Measurements from ENCODE around the gene EPB41L4B.

EPB41L4B gene

DNA sequence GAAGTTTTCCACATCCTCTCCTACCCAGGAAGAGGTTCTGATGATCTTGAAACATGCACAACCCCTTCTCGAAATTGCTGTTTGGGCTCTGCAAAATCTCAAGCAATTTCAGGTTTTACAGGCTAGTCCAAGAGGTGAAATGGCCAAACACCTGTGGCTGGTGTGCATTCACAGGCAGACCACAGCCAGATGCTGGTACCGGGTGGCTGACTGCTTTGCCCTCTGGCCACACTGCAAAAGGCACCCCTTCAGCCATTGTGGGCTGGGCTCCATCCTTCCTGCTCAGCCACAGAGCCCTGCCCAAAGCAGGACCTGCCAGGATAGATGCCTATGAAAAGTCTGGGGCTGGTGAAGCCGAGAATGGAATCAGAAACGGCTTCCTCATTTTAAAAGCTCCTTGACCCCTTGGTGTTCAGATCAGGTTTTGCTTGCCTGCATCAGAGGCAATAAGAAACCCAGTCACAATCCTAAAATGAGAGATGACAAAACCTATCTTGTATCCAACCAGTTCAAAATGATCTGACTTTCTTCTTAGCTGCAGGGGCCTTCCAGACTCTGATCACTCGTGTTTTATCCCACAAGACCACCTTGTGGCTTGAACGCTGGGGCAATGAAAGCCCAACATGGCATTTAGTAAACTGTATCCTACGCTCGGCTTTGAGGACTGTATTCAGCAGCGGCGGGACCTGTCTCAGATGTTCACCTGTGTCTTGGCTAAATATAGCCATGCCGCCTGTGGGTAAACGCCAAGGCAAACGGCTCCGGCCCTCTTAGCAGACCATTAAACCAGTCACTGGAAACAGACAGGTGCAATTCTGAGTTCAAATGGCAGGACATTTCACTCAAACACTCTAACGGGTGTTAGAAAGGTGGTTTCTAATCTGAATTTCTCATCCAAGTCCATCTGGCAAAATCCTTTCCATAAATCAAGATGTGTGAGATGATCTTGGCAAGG is 49.6 kb downstream of the EPB41L4B start:
- no peak for FAIRE-seq
- DNase-seq (ENCODE audit: low spot score): no peak

DNA sequence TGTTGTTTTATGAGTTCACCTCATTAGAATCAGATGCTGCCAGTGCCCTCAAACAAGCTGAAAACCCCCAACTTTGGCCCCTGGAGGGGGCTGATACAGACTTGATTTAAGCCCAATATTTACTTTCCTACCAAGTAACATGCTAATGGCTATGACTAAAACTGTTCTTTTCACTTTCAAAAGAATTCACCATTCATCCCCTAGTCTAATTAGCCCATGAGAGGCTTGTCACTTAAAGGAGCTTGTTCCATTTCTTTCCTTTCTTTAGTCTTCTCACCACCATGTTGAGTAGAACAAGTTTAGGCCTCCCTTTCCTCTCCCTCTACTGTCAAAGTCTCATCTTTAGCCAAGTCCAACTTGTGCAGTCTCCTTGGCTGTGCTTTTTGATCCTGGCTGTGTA is 50.4 kb downstream of the EPB41L4B start:
- no peak for DNase-seq (ENCODE audit: low spot score)
- no peak for FAIRE-seq

DNA sequence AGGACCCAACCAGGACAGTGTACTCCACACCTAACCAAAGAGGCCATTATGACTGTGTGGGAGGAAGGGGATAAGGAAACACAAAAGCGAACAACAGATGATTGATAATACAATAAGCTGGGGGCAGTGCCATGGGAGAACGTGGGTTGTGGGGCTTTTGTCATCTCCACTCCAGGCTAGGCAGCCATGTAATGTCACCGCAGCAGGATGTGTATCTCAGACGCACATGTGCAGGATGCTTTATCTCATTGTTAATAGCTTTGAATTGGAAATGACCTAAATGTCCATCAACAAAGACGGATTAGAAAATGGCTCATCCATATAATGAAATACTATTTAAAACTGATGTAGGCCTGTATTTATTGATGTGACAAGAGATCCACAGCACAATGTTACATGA is 51.0 kb downstream of the EPB41L4B start:
- FAIRE-seq: no peak
- no peak for DNase-seq (ENCODE audit: low spot score)

DNA sequence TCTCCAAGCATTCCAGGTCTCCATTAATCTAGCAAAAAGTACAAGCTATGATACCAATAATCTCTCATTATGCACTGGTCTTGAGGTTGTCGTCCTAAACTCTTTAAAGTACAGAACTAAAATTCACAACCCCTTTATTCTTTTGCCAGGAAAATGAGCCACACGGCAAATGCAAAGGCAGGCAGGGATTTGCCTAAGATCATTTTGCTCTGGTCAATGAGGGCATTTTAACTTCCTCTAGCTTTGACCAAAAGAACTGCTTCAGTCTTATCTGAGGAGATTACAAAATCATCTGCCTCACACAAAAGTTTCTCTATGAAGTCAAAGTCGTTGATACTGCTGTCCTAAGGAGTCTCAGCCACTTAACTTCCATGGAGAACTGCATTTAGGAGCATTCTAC is 51.8 kb downstream of the EPB41L4B start:
- no peak for FAIRE-seq

DNA sequence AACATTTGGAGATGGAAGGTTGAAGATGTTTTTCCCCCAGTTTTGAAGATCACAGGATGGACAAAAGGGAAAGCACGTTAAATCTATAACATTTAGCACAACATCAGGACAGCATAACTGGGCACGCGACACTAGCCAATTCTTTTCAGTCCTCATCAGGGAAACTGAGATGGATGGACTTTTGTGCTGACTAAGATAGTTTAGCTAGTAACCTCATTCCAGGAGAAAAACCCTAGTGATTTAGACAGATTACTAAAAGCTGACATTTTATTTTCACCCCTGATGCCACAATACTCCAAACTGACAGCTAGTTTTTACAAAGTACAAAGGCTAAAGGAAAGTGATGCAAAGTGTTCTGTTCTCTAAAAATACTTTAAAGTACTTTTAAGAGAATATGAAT is 53.3 kb downstream of the EPB41L4B start:
- DNase-seq (ENCODE audit: low spot score) (no peak), FAIRE-seq (no peak)

More for the DNA sequence above, 51.8 kb downstream of the EPB41L4B start:
- no peak for DNase-seq (ENCODE audit: low spot score)

DNA sequence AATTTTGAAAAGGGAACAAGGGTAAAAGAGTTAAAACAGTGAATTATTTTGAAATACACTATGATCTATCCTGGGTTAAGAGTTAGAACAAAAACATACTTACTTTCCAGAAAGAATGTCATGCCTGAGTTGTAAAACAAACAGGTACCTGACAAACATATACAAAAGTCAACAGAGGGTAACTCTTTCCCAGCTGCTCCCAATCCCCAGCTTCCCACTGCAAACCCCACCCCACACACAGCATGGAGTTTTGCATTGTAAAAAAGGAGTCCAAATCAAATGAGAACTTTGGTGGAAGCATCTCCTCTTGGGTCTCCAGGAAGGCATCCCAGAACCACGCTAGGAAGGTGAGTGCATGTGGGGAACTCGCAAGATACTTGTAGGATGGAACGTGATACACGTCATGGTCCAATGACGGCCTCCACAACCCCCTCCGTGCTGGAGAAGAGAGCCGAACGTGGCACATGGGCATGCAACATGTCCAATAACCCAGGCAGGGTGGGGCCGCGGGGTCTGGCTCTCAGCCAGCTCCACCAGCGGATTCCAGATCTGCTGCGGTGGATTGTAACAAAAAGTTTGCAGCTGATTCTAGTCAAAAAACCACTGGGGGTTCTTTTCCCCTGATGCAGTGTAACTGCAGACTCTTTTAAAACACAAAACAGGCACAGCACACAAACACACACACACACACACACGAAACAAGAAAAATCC is 55.8 kb downstream of the EPB41L4B start:
- DNase-seq (ENCODE audit: low spot score) (no peak), FAIRE-seq (no peak)

DNA sequence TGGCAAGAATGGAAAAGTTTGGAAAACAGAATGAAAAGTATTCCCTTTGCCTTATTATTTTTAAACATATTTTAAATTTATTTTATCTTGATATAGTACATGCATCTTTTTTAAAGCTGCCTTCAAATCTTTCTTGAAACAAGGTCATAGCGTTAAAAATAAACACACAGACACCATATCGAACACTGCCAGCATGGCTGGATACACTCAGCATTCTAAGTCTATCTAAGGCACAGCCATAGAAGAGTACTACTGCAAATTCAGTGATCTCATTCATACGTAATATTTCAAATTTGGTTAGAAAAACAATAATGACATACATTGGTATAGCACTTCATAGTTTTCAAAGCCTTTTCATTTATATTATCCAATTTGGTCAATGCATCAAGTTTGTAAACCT is 57.5 kb downstream of the EPB41L4B start:
- FAIRE-seq (no peak), DNase-seq (ENCODE audit: low spot score) (no peak)

DNA sequence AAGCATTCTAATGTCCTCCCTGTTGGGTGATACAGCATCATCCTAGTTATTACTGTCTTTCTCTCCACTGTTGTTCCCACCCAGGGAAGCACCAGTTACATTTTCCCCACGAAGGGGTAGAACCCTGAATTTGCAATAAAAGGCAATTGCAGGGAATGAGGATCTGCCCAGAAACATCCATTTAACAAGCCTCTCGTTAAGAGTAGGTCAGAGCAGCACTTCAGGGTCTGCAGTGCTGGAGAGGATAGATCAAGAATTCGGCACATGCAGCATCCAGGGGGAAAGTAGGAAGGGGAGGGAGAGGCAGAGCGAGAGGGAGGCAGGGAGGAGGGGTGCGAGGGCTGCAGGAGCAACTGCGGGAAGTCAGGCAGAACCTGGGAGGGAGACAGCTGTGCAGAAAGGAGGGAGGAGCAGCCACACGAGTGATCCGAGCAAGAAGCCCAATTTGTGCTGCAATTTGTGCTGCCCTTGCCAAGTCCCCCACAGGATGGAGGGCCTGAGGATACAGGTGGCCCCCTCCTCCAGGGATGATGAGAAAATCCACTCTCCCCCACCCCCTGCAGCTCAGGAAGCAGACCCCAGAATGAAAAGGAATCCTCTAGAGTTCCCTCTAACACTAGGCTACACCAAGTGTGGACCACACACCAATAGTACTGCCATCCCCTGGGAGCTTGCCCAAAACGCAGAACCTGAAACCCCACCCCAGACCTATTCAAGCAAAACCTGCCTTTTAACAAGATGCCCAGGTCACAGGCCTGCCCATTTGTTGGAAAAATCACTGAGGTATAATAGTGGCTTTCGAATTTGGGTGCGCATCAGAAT is 62.2 kb downstream of the EPB41L4B start:
- DNase-seq (ENCODE audit: low spot score) (no peak), FAIRE-seq (no peak)

DNA sequence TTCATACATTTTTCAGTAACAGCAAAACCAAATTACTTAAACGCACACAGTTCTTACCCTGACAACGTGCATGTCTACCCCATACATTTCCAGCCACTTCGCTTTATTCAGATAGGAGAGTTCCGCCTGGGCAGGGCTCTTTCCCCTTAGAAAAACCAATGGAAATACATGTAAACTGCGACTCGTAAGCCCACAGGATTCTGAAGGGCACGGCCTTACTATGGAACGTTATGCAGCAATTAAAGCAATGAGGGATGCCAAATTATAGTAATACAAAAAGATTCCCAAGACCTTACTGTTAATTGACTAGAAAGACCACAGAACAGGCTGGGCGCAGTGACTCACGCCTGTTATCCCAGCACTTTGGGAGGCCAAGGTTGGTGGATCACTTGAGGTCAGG is 64.5 kb downstream of the EPB41L4B start:
- peak; percentile 49 for DNase-seq (ENCODE audit: low spot score)

DNA sequence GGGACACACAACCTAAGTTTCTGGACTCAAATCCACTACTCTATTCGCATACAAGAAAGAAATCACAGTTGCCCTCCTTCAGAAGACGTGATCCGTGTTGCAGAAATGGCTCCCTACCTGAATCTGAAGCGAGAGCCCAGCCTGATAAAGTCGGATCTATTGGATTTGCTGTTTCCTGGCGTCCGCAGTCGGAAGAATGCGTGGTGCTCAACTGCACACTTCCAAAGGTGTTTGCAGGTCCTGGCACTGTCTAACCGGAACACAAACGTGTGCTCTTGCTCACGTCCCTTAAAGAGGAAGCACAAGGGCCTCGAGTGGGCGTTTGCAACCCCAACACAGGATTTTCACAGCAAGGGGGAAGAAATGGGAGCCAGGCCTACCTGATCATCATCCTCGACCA is 65.5 kb downstream of the EPB41L4B start:
- FAIRE-seq: no peak
- DNase-seq (ENCODE audit: low spot score): no peak

More for the DNA sequence above, 64.5 kb downstream of the EPB41L4B start:
- FAIRE-seq: no peak

DNA sequence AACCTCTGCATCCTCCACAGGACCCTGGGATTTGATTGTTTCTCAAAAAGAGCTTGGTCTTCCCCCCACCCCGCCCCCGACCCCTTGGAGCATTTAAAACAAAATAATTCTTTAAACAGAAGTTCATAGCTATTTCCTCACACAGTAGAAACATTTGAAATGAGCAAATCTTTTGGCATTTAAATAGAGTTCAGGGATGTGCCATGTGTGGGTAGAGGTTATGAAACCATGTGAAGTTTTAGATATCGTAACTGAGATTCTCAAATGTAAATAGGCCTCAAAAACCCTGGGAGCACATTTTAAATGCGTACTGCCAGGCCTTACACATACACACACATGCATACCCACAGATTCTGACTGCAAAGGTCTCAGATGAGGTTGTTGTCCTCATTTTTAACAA is 66.5 kb downstream of the EPB41L4B start:
- FAIRE-seq (no peak), DNase-seq (ENCODE audit: low spot score) (no peak)

DNA sequence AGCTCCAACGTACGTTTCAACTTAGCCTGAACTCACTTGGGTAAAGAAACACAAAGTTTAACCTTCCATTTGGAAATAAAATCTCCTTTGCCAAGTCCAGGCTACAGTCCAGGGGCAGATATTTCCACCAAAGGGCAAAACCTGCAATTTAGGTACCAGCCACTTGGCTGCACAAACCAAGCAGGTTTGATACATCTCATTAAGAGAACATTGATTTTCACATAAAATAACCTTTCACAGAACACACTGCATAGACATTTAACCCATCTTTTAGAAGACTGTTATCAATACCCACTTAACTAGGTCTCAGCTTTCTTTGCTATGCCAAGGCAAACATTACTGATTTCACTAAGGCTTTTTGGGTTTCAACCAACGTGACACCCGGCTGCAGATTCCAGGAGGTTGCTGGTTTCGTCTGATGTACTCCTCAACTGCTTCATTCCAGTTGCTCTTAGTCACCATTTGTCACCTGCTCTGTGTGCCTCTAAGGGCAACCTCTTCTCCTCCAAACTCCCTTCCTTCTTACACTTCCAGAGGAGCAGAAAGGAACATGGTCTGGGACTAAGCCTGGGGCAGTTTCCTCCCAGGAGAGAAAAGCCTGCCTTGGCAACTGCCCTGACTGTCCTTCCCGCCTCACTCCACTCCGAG is 67.1 kb downstream of the EPB41L4B start:
- FAIRE-seq (no peak), DNase-seq (ENCODE audit: low spot score) (peak; percentile 61)

DNA sequence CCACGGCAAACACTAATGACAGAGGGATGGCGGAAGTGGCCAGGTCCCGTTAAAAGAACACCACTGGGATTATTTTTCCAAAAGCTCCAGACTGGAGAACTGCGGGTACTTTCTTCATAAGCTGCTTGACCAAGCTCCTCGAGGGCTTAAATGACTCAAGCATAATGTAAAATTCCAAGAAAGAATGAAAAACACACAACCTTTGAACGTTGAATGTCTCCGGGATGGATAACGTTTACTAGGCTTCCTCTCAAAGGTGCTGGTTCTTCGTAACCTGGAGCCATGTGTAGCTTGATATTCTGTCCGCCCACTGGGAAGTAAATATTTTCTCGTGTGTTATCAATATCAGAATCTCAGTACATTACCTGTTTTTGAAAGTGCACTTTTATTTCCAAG is 67.6 kb downstream of the EPB41L4B start:
- DNase-seq (ENCODE audit: low spot score) (no peak), FAIRE-seq (no peak)

DNA sequence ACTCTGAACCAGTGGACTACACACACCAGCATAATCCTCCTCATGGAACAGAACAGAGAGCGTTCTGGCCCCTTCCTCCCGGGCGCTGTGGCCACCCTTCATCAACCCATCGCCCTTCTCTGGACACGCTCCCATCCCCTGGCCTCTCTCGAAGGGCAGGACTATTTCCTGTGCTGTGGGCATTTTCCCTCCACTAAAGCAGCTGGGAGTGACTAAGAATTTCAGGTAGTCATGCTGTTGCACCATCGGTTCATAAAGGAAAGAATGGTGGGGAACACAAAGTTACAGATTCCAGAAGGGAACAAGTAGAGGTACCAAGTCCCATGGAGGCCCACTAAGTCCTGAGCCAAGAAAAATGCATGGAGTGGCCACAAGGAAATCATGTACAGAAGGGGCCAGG is 68.6 kb downstream of the EPB41L4B start:
- DNase-seq (ENCODE audit: low spot score): no peak
- FAIRE-seq: no peak

DNA sequence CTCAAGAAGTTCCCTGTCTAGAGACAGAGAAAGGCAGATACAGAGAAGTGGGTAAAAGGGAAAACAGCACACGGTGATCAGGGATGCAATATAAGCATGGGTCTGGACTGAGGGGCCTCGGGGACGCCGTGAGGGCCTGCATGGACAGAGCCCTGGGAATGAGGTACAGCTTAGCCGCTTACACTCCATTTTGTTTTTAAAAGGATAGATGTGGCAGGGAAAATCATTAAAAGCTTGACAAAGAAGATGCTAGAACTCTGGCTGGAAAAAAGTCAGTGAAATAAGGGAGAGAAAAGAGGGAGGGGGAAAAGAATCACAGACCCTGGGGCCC is 69.1 kb downstream of the EPB41L4B start:
- DNase-seq (ENCODE audit: low spot score) (no peak), FAIRE-seq (no peak)

DNA sequence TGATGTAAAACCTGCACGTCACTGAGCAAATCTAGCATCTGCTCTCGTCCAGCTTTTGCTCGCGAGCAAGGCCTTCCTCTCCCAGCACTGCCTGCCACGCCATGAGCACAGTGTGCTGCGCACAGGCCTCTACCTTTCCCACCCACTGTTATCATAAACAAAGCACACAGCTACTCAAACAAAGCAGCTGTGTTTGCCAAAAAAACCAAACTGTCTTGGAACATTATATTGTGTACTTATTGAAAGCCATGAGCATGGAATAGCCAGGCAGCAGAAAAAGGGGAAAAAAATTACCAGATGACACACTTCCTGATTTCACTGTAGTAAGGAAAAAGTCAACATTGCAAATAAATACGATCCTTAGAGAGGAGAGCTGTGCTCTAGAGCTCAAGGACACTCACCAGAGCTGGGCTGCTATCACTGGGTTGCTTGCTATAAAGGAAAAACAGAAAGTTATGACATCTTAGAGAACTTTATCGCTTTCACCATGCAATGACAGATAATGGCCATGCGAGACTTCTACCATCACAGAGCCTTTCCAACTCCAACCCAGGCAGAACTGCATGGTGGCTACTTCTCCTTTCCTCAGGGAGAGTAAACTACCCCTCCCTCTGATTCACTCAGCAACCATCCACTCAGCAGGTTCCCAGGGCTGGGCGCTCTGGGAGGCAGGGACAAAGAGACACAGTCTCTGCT is 69.6 kb downstream of the EPB41L4B start:
- DNase-seq (ENCODE audit: low spot score) (peak; percentile 16), FAIRE-seq (no peak)

DNA sequence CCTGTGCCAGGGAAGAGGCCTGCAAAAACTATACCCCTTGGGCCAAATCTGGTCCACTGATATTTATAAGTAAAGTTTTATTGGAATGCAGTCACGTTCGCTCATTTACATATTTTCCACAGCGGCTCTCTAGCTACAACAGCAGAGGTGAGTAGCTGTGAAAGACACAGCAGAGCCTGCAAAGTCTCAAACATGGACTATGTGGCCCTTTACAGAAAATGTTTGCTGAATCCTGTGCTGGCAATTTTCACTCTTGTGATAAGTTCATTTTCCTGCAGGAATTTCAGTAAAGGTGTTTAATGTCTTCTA is 70.1 kb downstream of the EPB41L4B start:
- DNase-seq (ENCODE audit: low spot score) (no peak), FAIRE-seq (no peak)

DNA sequence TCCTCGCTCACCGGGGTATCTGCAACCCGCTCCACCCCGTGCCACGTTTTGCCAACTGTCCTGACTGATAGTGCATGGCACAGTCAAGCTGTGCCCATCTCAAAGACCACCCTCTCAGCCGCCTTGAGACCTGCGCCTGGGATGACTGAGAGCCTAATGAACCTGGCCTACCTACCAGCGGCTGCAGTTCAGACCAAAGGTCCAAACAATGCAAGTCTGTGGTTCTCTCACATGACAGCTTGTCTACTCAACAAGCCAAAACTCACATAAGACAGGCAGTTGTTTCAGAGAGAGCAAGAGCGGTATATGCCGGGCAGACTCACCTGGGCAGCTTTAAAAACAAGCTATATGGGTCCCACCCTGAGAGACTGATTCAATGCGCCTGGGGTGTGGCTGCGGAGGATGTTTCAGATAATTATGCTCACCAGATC is 70.5 kb downstream of the EPB41L4B start:
- FAIRE-seq (no peak), DNase-seq (ENCODE audit: low spot score) (no peak)

DNA sequence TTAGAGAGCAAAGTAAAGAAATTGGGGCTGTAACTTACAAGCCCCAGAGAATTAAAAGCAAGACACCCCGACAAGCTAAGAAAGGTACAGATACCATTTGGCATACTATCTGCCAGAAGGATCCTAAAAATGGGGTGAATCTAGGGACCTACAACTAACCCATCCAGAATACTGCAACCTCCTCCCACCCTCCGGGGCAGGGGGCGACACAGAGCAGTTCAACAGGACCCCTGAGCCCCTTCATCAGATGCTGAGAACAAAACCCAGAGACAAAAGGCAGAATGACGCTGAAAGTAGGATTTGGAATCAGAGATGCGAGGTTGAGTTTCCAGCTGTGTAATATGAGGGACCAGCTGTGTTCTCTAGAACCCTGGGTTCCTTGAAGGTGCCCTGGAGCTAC is 71.2 kb downstream of the EPB41L4B start:
- no peak for DNase-seq (ENCODE audit: low spot score)
- FAIRE-seq: no peak

DNA sequence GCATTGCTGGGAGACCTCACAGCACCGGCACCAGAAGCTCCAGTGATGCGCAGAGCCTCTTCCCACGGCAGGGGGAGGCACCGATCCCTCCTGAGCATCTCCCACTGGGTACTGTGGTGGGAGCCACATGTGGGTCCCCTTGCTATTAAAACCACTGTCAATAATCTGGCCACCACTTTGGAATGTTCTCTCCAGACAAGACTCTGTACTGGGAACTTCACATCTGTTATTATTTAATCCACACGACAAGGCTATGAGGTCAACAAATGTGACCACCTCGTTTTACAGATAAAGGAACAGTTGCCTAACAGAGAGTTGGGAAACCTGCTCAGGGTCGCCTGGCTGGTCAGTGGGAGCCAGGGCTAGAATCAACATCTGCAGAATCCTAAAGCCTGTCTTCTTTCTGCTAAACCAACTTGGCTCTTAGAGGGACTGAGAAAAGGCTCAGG is 72.7 kb downstream of the EPB41L4B start:
- FAIRE-seq: no peak

DNA sequence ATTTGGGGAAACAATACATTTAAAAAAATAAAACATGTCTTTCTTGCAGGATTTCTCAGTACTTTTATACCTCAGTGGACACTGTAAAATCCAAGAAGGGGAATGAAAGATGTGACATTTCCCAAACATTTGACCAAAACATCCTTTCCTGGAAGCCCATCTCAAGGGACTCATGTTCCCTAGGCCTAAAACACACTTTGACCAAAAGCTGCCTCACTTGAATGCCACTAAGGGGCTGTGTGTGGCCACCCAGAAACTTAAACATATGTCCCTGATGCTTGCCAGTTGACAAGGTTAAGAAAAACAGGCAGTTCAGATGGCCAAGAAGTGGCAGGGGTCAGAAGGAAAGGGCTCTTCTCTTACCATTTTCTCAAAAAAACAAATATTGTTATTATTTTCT is 73.6 kb downstream of the EPB41L4B start:
- DNase-seq (ENCODE audit: low spot score): no peak
- FAIRE-seq: no peak

More for the DNA sequence above, 72.7 kb downstream of the EPB41L4B start:
- DNase-seq (ENCODE audit: low spot score): peak; percentile 14

Measured in RCC 7860 (cell line).